ENCODE data around the gene GPR142. TPM values are rescaled to one million over a fixed set of nuclear protein-coding genes. Genes with fewer than 3 reads are reported as not detected.

Gene GPR142
- total and polyA plus RNA-seq, 2 of the 13 experiments (the other 11 are each of a cell fraction or from before 2014, with no cell fraction given) = not detected

GRCh38 chr17:74396567-74396966, 29.3 kb downstream of the GPR142 start:
- H3K4me2 ChIP-seq (ENCODE audit: low read depth, low read length) = no peak overlapping the region
- intact Hi-C loops (cut with micrococcal nuclease; ENCODE audit: unreplicated experiment) = no loop called here
- FAIRE-seq = no peak
- no peak for ATAC-seq
- no peak overlapping the region for H2AFZ ChIP-seq (ENCODE audit: low read length)
- in situ Hi-C loops (cut with HindIII; ENCODE audit: extremely low pct_ligation_motif_present, low pct_unique_long_range_greater_than_20kb) = no loop called here
- H4K20me1 ChIP-seq (ENCODE audit: insufficient read depth, low read length) = no peaks in the 10 kb centered on the region
- peaks cover 4 to 17% of the 10 kb centered on the region in 2 experiments; a peak in 2 of 5 replicates for H3K27me3 ChIP-seq (ENCODE audit: control insufficient read depth in 1 of 2, insufficient read depth in 2 of 2, low read length in 2 of 2)
- H3K79me2 ChIP-seq (ENCODE audit: insufficient read depth, low read length) = no peaks in the 10 kb centered on the region
- 25% methylated on average over 4 of the region's 4 CpGs for WGBS (ENCODE audit: low lambda C conversion rate)
- TF ChIP-seq ZNF768 (CRISPR knock-in tag; IDR thresholded peaks at IDR 0.05) (peak; percentile 61; the same call in 1 of the 2 replicates), NR3C1 (CRISPR knock-in tag; IDR thresholded peaks at IDR 0.05) (no peak)
- DNase-seq (ENCODE audit: low spot score) = no peak
- H3K27ac ChIP-seq (ENCODE audit: extremely low read length, insufficient read depth, low read length) = no peak overlapping the region
- CTCF ChIA-PET (ENCODE audit: low intra/inter-chr PET ratio, low total read pairs) = no interaction called here
- H3K36me3 ChIP-seq (replicated peaks in 1 of 2; ENCODE audit: control insufficient read depth in 1 of 2, insufficient read depth in 2 of 2, low read length in 2 of 2) = no peaks in the 10 kb centered on the region
- BruUV-seq (replicated peaks) = no TSS peak
- POLR2A ChIA-PET = no interaction called here
- H3K4me1 ChIP-seq (ENCODE audit: insufficient read depth, low read length) = peaks cover 16% of the 10 kb centered on the region
- H3K9ac ChIP-seq (ENCODE audit: insufficient read depth, low read depth, low read length) = no peak overlapping the region
- no peaks in the 10 kb centered on the region for H3K9me3 ChIP-seq (ENCODE audit: low read length)
- no peak overlapping the region for H3K4me3 ChIP-seq (replicated peaks in 1 of 3; ENCODE audit: insufficient read depth in 1 of 3, low read depth in 2 of 3, low read length in 3 of 3)

DNA sequence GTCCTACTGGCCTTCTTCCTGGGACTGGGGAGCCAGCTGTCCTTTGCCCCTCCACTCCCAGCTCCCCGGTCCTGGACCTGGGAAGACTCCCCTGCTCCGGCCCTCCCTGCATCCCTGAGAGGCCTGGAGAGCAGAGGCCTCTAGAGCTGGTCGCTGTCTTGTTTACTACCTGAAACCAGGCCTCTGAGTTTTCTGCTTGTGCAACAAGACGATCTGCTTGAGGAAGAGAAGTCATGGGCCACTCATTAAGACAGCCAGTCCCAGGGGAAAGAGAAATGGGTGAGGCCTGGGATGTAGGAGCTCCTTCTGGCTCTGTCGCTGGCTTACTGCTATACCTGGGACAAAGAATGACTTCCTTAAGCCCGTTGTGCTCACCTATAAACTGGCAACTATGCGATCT, 34.7 kb downstream of the GPR142 start:
- no peak overlapping the region for H3K9ac ChIP-seq (ENCODE audit: insufficient read depth, low read depth, low read length)
- ATAC-seq = no peak
- DNase-seq (ENCODE audit: low spot score) = no peak
- H3K9me3 ChIP-seq (ENCODE audit: low read length) = no peaks in the 10 kb centered on the region
- no peaks in the 10 kb centered on the region for H3K4me1 ChIP-seq (ENCODE audit: insufficient read depth, low read length)
- H3K27ac ChIP-seq (ENCODE audit: extremely low read length, insufficient read depth, low read length) = no peak overlapping the region
- no TSS peak for BruUV-seq (replicated peaks)
- in situ Hi-C loops (cut with HindIII; ENCODE audit: extremely low pct_ligation_motif_present, low pct_unique_long_range_greater_than_20kb) = no loop called here
- intact Hi-C loops (cut with micrococcal nuclease; ENCODE audit: unreplicated experiment) = no loop called here
- no peak overlapping the region for H3K4me2 ChIP-seq (ENCODE audit: low read depth, low read length)
- no peak overlapping the region for H2AFZ ChIP-seq (ENCODE audit: low read length)
- FAIRE-seq = no peak
- no peaks in the 10 kb centered on the region for H3K79me2 ChIP-seq (ENCODE audit: insufficient read depth, low read length)
- CTCF ChIA-PET (ENCODE audit: low intra/inter-chr PET ratio, low total read pairs) = no interaction called here
- TF ChIP-seq ZNF101 (CRISPR knock-in tag; IDR thresholded peaks at IDR 0.05; ENCODE audit: borderline replicate concordance, low read depth) (no peak), SALL1 (CRISPR knock-in tag; IDR thresholded peaks at IDR 0.05) (no peak), HNF4A (CRISPR knock-in tag; IDR thresholded peaks at IDR 0.05) (no peak), CREM (IDR thresholded peaks at IDR 0.05) (no peak), CREM (CRISPR knock-in tag; IDR thresholded peaks at IDR 0.05) (no peak), ZNF530 (CRISPR knock-in tag; IDR thresholded peaks at IDR 0.05; ENCODE audit: low read depth) (no peak), YY1 (IDR thresholded peaks at IDR 0.05; ENCODE audit: insufficient read depth, insufficient replicate concordance, low read depth, low read length) (no peak), PLRG1 (conservative IDR thresholded peaks at IDR 0.05) (no peak), RELA (CRISPR knock-in tag; IDR thresholded peaks at IDR 0.05) (no peak), ZNF557 (CRISPR knock-in tag; IDR thresholded peaks at IDR 0.05) (no peak)
- TF ChIP-seq, protein P1, sequence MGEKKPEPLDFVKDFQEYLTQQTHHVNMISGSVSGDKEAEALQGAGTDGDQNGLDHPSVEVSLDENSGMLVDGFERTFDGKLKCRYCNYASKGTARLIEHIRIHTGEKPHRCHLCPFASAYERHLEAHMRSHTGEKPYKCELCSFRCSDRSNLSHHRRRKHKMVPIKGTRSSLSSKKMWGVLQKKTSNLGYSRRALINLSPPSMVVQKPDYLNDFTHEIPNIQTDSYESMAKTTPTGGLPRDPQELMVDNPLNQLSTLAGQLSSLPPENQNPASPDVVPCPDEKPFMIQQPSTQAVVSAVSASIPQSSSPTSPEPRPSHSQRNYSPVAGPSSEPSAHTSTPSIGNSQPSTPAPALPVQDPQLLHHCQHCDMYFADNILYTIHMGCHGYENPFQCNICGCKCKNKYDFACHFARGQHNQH (CRISPR knock-in tag; IDR thresholded peaks at IDR 0.05) = no peak
- H4K20me1 ChIP-seq (ENCODE audit: insufficient read depth, low read length) = no peaks in the 10 kb centered on the region
- peaks cover 4 to 31% of the 10 kb centered on the region in 2 experiments; a peak in 4 of 5 replicates for H3K27me3 ChIP-seq (ENCODE audit: control insufficient read depth in 1 of 2, insufficient read depth in 2 of 2, low read length in 2 of 2)
- H3K36me3 ChIP-seq (replicated peaks in 1 of 2; ENCODE audit: control insufficient read depth in 1 of 2, insufficient read depth in 2 of 2, low read length in 2 of 2) = no peaks in the 10 kb centered on the region
- H3K4me3 ChIP-seq (replicated peaks in 1 of 3; ENCODE audit: insufficient read depth in 1 of 3, low read depth in 2 of 3, low read length in 3 of 3) = no peak overlapping the region
- POLR2A ChIA-PET = interaction anchor here (0.8 kb wide), 1 partner anchor 25 kb away, joined by 3 read pairs; no protein-coding TSS in a partner anchor
- WGBS (ENCODE audit: low lambda C conversion rate) = 46% methylated on average over 7 of the region's 7 CpGs

Data from HepG2 (cell line).